HFF-Myc (cell line): Measurements from ENCODE around the gene SCFD2.
"Not testable (repeated sequence)": the region's sequence is repeated elsewhere in the genome, so short reads cannot be mapped to it uniquely, and the experiment has no call there.

Experiments
- DNase-seq: peaks from one replicate; pipeline ENCODE4 v3.0.0-alpha.2; 2011; ENCODE audit warnings: low read depth; ENCODE audit errors: extremely low read depth
- H3K4me3 ChIP-seq: replicated peaks from 2 replicates; pipeline ENCODE4 v1.5.1; 2011; ENCODE audit warnings: low read depth, mild to moderate bottlenecking, control low read depth, low read length
- TF ChIP-seq, protein P1 (sequence below): IDR thresholded peaks from 2 replicates; pipeline ENCODE4 v1.5.1; 2012; ENCODE audit warnings: mild to moderate bottlenecking, low read depth, low read length, control low read depth; ENCODE audit errors: missing control alignments

The SCFD2 gene

DNA sequence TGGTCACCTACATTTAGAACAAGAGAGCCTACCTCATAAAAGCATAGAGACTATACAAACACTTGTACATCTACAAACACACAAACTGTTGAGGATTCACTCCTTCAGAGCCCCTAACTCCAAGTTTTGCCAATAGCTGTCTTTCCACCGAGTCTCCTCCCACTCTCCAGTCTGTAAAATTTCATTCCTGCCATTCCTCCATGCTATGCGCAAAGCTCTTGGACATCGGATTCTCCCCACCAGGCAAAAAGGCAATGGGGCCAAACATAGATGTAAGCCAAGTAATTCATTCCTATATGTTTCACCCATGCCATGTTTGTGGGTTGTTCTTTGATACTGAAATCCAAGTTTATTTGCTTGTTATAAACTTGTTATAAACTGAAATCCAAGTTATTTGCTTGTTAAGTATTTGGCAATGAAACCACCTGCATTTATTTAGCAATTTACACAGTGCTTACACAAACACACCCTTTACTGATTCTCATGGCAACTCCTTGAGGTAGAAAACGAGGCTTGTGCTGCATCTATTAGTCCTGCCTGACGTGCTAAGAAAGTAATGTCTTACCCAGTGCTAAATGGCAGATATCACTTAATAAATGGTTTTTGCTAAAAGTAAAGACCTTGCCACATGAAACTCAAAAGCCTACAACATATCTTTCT, 91.1 kb downstream of the SCFD2 start:
- TF ChIP-seq, protein P1, sequence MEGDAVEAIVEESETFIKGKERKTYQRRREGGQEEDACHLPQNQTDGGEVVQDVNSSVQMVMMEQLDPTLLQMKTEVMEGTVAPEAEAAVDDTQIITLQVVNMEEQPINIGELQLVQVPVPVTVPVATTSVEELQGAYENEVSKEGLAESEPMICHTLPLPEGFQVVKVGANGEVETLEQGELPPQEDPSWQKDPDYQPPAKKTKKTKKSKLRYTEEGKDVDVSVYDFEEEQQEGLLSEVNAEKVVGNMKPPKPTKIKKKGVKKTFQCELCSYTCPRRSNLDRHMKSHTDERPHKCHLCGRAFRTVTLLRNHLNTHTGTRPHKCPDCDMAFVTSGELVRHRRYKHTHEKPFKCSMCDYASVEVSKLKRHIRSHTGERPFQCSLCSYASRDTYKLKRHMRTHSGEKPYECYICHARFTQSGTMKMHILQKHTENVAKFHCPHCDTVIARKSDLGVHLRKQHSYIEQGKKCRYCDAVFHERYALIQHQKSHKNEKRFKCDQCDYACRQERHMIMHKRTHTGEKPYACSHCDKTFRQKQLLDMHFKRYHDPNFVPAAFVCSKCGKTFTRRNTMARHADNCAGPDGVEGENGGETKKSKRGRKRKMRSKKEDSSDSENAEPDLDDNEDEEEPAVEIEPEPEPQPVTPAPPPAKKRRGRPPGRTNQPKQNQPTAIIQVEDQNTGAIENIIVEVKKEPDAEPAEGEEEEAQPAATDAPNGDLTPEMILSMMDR = no peak
- no peak overlapping the region for H3K4me3 ChIP-seq
- no peak for DNase-seq

DNA sequence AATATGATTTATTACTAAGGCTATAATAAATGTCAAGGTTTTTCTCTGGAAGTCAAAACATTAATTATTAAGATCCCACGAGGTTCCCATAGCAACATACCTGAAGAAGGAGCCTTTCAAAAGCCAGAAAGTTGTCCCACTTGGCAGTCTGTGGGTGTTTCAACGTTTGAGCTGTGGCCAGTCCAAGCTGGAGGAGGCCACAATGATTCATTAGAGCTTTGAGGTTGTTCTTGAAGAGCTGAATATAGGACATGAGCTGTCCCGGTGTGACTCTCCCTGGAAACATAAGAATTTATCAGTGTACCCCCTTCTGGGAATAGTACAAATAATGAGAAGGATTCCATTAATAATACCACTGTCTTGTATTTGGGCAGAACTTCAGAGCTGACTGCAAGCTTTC, 92.1 kb downstream of the SCFD2 start:
- TF ChIP-seq, protein P1 = no peak
- DNase-seq = no peak
- no peak overlapping the region for H3K4me3 ChIP-seq

DNA sequence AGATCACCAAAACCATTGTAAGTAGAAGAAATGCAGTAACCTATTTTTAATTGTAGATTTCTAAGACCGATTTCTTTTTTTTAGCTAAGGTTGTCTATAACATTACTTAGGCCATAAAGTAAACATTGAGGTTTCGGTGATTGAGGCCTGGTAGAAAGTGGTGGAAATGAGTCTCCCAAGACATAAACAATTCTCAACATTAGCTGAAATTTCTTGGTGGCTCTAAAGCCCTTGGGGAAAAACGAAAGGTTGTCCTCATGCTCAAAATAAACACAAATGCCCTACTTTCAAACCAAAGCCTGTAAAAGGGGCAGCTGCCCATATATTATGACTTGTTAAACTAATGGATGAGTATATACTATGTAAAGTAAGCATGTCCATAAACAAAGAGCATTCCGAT, 98.8 kb downstream of the SCFD2 start:
- DNase-seq = no peak
- TF ChIP-seq, protein P1 = no peak
- H3K4me3 ChIP-seq = no peak overlapping the region

DNA sequence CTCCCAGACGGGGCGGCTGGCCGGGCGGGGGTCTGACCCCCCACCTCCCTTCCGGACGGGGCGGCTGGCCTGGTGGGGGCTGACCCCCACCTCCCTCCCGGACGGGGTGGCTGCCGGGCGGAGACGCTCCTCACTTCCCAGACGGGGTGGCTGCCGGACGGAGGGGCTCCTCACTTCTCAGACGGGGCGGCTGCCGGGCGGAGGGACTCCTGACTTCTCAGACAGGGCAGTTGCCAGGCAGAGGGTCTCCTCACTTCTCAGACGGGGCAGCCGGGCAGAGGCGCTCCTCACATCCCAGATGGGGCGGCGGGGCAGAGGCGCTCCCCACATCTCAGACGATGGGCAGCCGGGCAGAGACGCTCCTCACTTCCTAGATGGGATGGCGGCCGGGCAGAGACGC, 109.9 kb downstream of the SCFD2 start:
- H3K4me3 ChIP-seq, DNase-seq: not testable (repeated sequence)

DNA sequence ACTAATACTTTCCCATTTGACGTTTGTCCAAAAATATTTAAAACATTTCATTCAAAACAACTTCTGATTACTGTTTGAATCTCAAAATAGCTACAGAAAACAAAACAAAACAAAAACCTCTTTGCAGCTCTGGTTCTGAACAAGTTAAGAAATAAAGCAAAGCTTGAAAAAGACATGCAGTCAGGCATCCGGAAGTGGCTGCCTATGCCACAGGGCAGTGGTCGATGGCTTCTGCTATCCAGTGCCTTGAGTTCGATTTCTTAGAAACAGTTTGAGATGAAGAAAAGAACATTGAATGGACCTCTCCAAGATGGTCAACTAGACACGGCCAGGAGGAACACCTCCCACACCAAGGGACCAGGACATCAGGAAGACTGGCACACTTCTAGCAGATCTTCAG, 125.3 kb downstream of the SCFD2 start:
- H3K4me3 ChIP-seq = no peak overlapping the region
- no peak for DNase-seq
- TF ChIP-seq, protein P1 = no peak

DNA sequence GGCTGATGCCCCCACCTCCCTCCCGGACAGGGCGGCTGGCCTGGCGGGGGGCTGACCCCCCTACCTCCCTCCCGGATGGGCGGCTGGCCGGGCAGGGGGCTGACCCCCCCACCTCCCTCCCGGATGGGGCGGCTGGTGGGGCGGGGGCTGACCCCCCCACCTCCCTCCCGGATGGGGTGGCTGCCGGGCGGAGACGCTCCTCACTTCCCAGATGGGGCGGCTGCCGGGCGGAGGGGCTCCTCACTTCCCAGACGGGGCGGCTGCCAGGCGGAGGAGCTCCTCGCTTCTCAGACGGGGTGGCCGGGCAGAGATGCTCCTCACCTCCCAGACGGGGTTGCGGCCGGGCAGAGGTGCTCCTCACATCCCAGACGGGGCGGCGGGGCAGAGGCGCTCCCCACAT, 127.5 kb downstream of the SCFD2 start:
- not testable (repeated sequence) for DNase-seq

DNA sequence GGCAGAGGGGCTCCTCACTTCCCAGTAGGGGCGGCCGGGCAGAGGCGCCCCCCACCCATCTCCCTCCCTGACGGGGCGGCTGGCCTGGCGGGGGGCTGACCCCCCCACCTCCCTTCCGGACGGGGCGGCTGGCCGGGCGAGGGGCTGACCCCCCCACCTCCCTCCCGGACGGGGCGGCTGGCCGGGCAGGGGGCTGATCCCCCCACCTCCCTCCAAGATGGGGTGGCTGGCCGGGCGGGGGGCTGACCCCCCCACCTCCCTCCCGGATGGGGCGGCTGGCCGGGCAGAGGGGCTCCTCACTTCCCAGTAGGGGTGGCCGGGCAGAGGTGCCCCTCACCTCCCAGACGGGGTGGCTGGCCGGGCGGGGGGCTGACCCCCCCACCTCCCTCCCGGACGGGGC, 128.1 kb downstream of the SCFD2 start:
- not testable (repeated sequence) for DNase-seq, H3K4me3 ChIP-seq

More for the DNA sequence above, 127.5 kb downstream of the SCFD2 start:
- not testable (repeated sequence) for H3K4me3 ChIP-seq

DNA sequence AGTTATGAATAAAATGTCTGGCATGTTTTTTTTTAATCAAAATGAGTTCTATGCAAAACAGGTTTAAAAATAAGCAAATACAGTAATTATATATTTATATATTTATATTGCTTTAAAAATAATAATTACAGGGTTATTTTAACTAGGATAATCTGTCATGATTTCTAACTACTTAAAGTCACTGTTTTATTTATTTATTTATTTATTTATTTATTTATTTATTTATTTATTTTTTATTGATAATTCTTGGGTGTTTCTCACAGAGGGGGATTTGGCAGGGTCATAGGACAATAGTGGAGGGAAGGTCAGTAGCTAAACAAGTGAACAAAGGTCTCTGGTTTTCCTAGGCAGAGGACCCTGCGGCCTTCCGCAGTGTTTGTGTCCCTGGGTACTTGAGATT, 129.2 kb downstream of the SCFD2 start:
- not testable (repeated sequence) for H3K4me3 ChIP-seq, DNase-seq

DNA sequence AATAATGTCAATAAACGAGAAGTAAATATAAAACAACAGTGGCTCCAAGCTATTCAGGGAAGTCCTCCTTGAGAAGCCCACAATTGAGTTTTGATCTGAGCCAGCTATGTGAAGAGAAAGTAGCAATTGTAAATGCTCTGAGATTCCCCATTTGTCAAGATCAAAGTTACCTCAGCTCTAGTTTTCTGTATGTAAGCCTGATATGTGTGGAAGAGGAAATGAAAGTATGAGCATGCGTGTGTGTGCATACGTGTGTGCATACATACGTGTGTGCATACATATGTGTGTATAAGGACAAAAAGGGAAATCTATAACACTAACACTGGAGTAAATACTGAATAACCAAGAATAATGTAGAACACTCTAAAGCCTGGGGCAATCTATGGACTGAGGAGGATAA, 130.3 kb downstream of the SCFD2 start:
- TF ChIP-seq, protein P1 = no peak
- DNase-seq = no peak

More for the DNA sequence above, 130.3 kb downstream of the SCFD2 start:
- H3K4me3 ChIP-seq = no peak overlapping the region
